SK-N-SH (cell line): ENCODE results near the gene CNTNAP2. TPM values are rescaled to one million over a fixed set of nuclear protein-coding genes. Genes with fewer than 3 reads are reported as not detected.

Experiments used
- CTCF ChIA-PET: fragments of 300-600, 350-600 bp; formaldehyde crosslinking; extraction: SDS; loops from one replicate; lab custom pipeline; 2021; lab: Yijun Ruan, JAX
- POLR2A ChIA-PET: fragments of 350-600 bp; sonication (Branson Sonifier 250); formaldehyde crosslinking; extraction: SDS; loops from one replicate; lab custom pipeline; 2020; ENCODE audit warnings: antibody characterized with exemption, inconsistent platforms; lab: Yijun Ruan, JAX
- DNase-seq: peaks from one replicate; pipeline ENCODE4 v3.0.0; 2012
- H2AFZ ChIP-seq: fragments of 200-600 bp; sonication (generic); 2 replicates; pipeline ENCODE4 v1.8.1; 2016; ENCODE audit warnings: antibody characterized with exemption, mild to moderate bottlenecking, low read depth
- H3F3A ChIP-seq: fragments of 200-600 bp; sonication (generic); replicated peaks from 2 replicates; pipeline ENCODE3; 2016; ENCODE audit warnings: antibody characterized with exemption, mild to moderate bottlenecking; ENCODE audit not compliant: insufficient read depth
- H3K27ac ChIP-seq, 2 experiments: fragments of 200-500 bp in 1 of 2; fragments of 200-600 bp in 1 of 2; sonication (Bioruptor generic) in 1 of 2; sonication (generic), shearing (Covaris generic) in 1 of 2; 2 replicates each; pipeline versions ENCODE4 v1.5.1 to v1.6.1; 2014 to 2016; ENCODE audit warnings: low read depth in 2 of 2, inconsistent platforms in 1 of 2, low read length in 1 of 2, mild to moderate bottlenecking in 1 of 2, mixed read lengths in 1 of 2
- H3K27me3 ChIP-seq: fragments of 200-600 bp; sonication (generic), shearing (Covaris generic); 2 replicates; pipeline ENCODE4 v1.6.1; 2016; ENCODE audit warnings: mixed run types; ENCODE audit not compliant: insufficient read depth
- H3K36me3 ChIP-seq, 2 experiments: fragments of 200-500 bp in 1 of 2; fragments of 200-600 bp in 1 of 2; sonication (Bioruptor generic) in 1 of 2; sonication (generic) in 1 of 2; replicated peaks in 1 of 2; 2 replicates each; pipeline versions ENCODE3 to v1.5.1; 2014 to 2016; ENCODE audit warnings: low read length in 1 of 2, mild to moderate bottlenecking in 1 of 2; ENCODE audit not compliant: insufficient read depth in 2 of 2, control insufficient read depth in 1 of 2
- H3K4me1 ChIP-seq, 2 experiments: fragments of 200-500 bp in 1 of 2; fragments of 200-600 bp in 1 of 2; sonication (Bioruptor generic) in 1 of 2; sonication (generic), shearing (Covaris generic) in 1 of 2; 2 replicates each; pipeline versions ENCODE4 v1.5.1 to v1.6.1; 2014 to 2016; ENCODE audit warnings: low read depth in 1 of 2, low read length in 1 of 2, mixed run types in 1 of 2; ENCODE audit not compliant: insufficient read depth in 2 of 2, control insufficient read depth in 1 of 2
- H3K4me2 ChIP-seq: fragments of 200-600 bp; sonication (generic), shearing (Covaris generic); 2 replicates; pipeline ENCODE4 v1.6.1; 2017; ENCODE audit warnings: mixed run types
- H3K4me3 ChIP-seq, 2 experiments: fragments of 200-500 bp in 1 of 2; fragments of 200-600 bp in 1 of 2; sonication (Bioruptor generic) in 1 of 2; sonication (generic), shearing (Covaris generic) in 1 of 2; 2 replicates each; pipeline versions ENCODE4 v1.5.1 to v1.8.1; 2014 to 2016; ENCODE audit warnings: low read depth in 2 of 2, inconsistent platforms in 1 of 2, low read length in 1 of 2, mild to moderate bottlenecking in 1 of 2, mixed read lengths in 1 of 2, moderate library complexity in 1 of 2
- H3K79me2 ChIP-seq: fragments of 200-600 bp; sonication (generic); 2 replicates; pipeline ENCODE4 v1.8.1; 2017; ENCODE audit warnings: mild to moderate bottlenecking; ENCODE audit not compliant: insufficient read depth
- H3K9ac ChIP-seq: fragments of 200-600 bp; sonication (generic); 2 replicates; pipeline ENCODE4 v1.6.1; 2017; ENCODE audit warnings: mixed run types
- H3K9me2 ChIP-seq: fragments of 200-600 bp; sonication (generic); 2 replicates; pipeline ENCODE4 v1.6.1; 2017; ENCODE audit warnings: mixed run types
- H3K9me3 ChIP-seq: fragments of 200-600 bp; sonication (generic); 2 replicates; pipeline ENCODE4 v1.6.1; 2017; ENCODE audit warnings: mixed run types, mild to moderate bottlenecking, moderate library complexity
- H4K20me1 ChIP-seq: fragments of 200-600 bp; sonication (generic); 2 replicates; pipeline ENCODE4 v1.6.1; 2017; ENCODE audit warnings: mild to moderate bottlenecking, mixed run types; ENCODE audit not compliant: insufficient read depth
- CHD2 ChIP-seq: fragments of 150-350 bp; IDR thresholded peaks from 2 replicates; pipeline ENCODE4 v1.6.1; 2018; ENCODE audit warnings: low read length; ENCODE audit not compliant: partially characterized antibody
- EP300 ChIP-seq, 2 experiments: IDR thresholded peaks; 2 replicates each; pipeline versions ENCODE4 v1.4.0 to v1.6.1; 2012; ENCODE audit warnings: borderline replicate concordance in 1 of 2, low read depth in 1 of 2, low read length in 1 of 2
- EZH2phosphoT487 ChIP-seq: fragments of 200-600 bp; sonication (generic); IDR thresholded peaks from 2 replicates; pipeline ENCODE4 v1.6.1; 2017; ENCODE audit warnings: low read depth, mixed run types, mild to moderate bottlenecking, antibody characterized with exemption, moderate library complexity, borderline replicate concordance
- FOSL2 ChIP-seq: IDR thresholded peaks from 2 replicates; pipeline ENCODE4 v1.4.0; 2012; ENCODE audit warnings: low read depth, mild to moderate bottlenecking, moderate library complexity, borderline replicate concordance
- FOXJ3 ChIP-seq: sonication (generic); formaldehyde crosslinking; IDR thresholded peaks from 2 replicates; pipeline ENCODE4 v1.5.1; 2020; ENCODE audit warnings: mild to moderate bottlenecking, missing genetic modification reagents
- GABPA ChIP-seq: IDR thresholded peaks from 2 replicates; pipeline ENCODE4 v1.4.0; 2012; ENCODE audit warnings: low read depth, mild to moderate bottlenecking
- GATA2 ChIP-seq: sonication (generic); formaldehyde crosslinking; IDR thresholded peaks from 2 replicates; pipeline ENCODE4 v1.5.0; 2020; ENCODE audit warnings: mild to moderate bottlenecking, missing genetic modification reagents
- MAX ChIP-seq: IDR thresholded peaks from 2 replicates; pipeline ENCODE4 v1.4.0; 2012; ENCODE audit warnings: low read depth
- NFIC ChIP-seq: IDR thresholded peaks from 2 replicates; pipeline ENCODE4 v1.4.0; 2012; ENCODE audit warnings: borderline replicate concordance
- PBX3 ChIP-seq: IDR thresholded peaks from 2 replicates; pipeline ENCODE4; 2012
- RCOR1 ChIP-seq: fragments of 150-350 bp; IDR thresholded peaks from 2 replicates; pipeline ENCODE4 v1.6.1; 2017; ENCODE audit warnings: antibody characterized with exemption, low read length
- RFX5 ChIP-seq: IDR thresholded peaks from 2 replicates; pipeline ENCODE4 v1.6.1; 2012; ENCODE audit warnings: mild to moderate bottlenecking, improper control_type of control experiment, low read length
- TAF1 ChIP-seq: IDR thresholded peaks from 2 replicates; pipeline ENCODE4 v1.6.1; 2012; ENCODE audit warnings: low read depth, mild to moderate bottlenecking, low read length, moderate library complexity, borderline replicate concordance
- YY1 ChIP-seq: IDR thresholded peaks from 2 replicates; pipeline ENCODE4 v1.4.0; 2012; ENCODE audit warnings: low read depth, mild to moderate bottlenecking
- ZBTB33 ChIP-seq: IDR thresholded peaks from 2 replicates; pipeline ENCODE4 v1.4.0; 2012; ENCODE audit warnings: low read depth, borderline replicate concordance
- WGBS: methylation state at CpG from one replicate; pipeline ENCODE4 v1.1.6; 2017; ENCODE audit warnings: low lambda C conversion rate; 5-methylcytosine and 5-hydroxymethylcytosine counted together
- polyA plus RNA-seq, 3 experiments: library from polyadenylated mRNA; depleted of rRNA; stranded (reverse); fragments of >200 nt; gene quantifications; 2 replicates each; pipeline ENCODE4 v1.2.3, GENCODE V29; 2012

CNTNAP2 gene
- polyA plus RNA-seq, 1 of the 3 experiments (the other 2 are of a cell fraction) = 3.4 TPM

GRCh38 chr7:147071536-147071935 is 954.9 kb downstream of the CNTNAP2 start:
- H3K9me2 ChIP-seq = no peaks in the 10 kb centered on the region
- no peaks in the 10 kb centered on the region for H3K79me2 ChIP-seq
- no peak overlapping the region for H3K4me3 ChIP-seq
- no peak overlapping the region for H3K9ac ChIP-seq
- DNase-seq = no peak
- H3K27ac ChIP-seq = no peak overlapping the region
- ChIA-PET CTCF (interaction anchor here (1.1 to 1.7 kb wide), 2 partner anchors 15 to 1071 kb away, joined by 3 to 4 read pairs; no protein-coding TSS in a partner anchor), POLR2A (no interaction called here)
- H3F3A ChIP-seq = no peaks in the 10 kb centered on the region
- no peaks in the 10 kb centered on the region for H3K36me3 ChIP-seq
- H3K9me3 ChIP-seq = no peaks in the 10 kb centered on the region
- WGBS = 38% methylated on average over 1 of the region's 1 CpG
- H3K27me3 ChIP-seq = no peaks in the 10 kb centered on the region
- H3K4me2 ChIP-seq = no peak overlapping the region
- no peaks in the 10 kb centered on the region for H4K20me1 ChIP-seq
- TF ChIP-seq ZBTB33 (no peak), TAF1 (no peak), YY1 (no peak), PBX3 (no peak), FOXJ3 (no peak), NFIC (no peak)
- H3K4me1 ChIP-seq = 0 out of 4 replicates have a peak, but pooled peaks cover 0 to 2% of the 10 kb centered on the region in 2 experiments
- no peak overlapping the region for H2AFZ ChIP-seq

- Histone ChIP-seq H3K9me2 (no peaks in the 10 kb centered on the region), H3K36me3 (no peaks in the 10 kb centered on the region), H3K27ac (peak overlapping the region in 1 of 2 experiments; percentile 80; a peak in 1 of 4 replicates), H3K4me3 (no peak overlapping the region), H3F3A (no peaks in the 10 kb centered on the region), H3K4me2 (no peak overlapping the region), H3K9me3 (no peaks in the 10 kb centered on the region), H2AFZ (no peak overlapping the region), H3K4me1 (no peaks in the 10 kb centered on the region; a peak in 2 of 4 replicates), H3K27me3 (no peaks in the 10 kb centered on the region)
- 31% methylated on average over 3 of the region's 3 CpGs for WGBS
- ChIA-PET CTCF (interaction anchor here (0.6 to 3.0 kb wide), 4 partner anchors 11 to 1142 kb away, joined by 3 to 9 read pairs (median 3); no protein-coding TSS in a partner anchor), POLR2A (no interaction called here)
- peak; percentile 39 for DNase-seq
- TF ChIP-seq GATA2 (CRISPR knock-in tag) (peak; percentile 87), MAX (no peak), FOXJ3 (peak; percentile 36; the same call in 1 of the 2 replicates), CHD2 (peak; percentile 70), FOSL2 (no peak), EP300 (IDR thresholded peaks at IDR 0.05; ENCODE audit: borderline replicate concordance in 1 of 2, low read depth in 1 of 2, low read length in 1 of 2) (peak in 1 of 2 experiments; percentile 90; a peak in 2 of 4 replicates), GABPA (no peak), EZH2phosphoT487 (no peak), PBX3 (no peak), RCOR1 (peak; percentile 90; the same call in 1 of the 2 replicates), ZBTB33 (no peak), RFX5 (no peak)
- TF ChIP-seq, all 33 proteins: peak for 5
- H4K20me1 ChIP-seq = no peaks in the 10 kb centered on the region
- H3K79me2 ChIP-seq = no peaks in the 10 kb centered on the region
- H3K9ac ChIP-seq = no peak overlapping the region
Observed at GRCh38 chr7:147078312-147078711, 961.7 kb downstream of the CNTNAP2 start.
